Skeletal muscle tissue (tissue), 4 donors: ENCODE results near the gene DNAH17. TPM values are rescaled to one million over a fixed set of nuclear protein-coding genes. Genes with fewer than 3 reads are reported as not detected.

Source experiments
- H3K27ac ChIP-seq: one replicate; pipeline ENCODE4 v1.7.0; 2013; ENCODE audit warnings: mild to moderate bottlenecking, low read depth, low read length, inconsistent platforms
- H3K27me3 ChIP-seq, 3 donors: one replicate each; pipeline ENCODE4 v1.7.0; 2013; ENCODE audit warnings: low read length in 3 of 3; ENCODE audit not compliant: control insufficient read depth in 3 of 3, insufficient read depth in 3 of 3
- H3K36me3 ChIP-seq, 3 donors: one replicate each; pipeline ENCODE4 v1.7.0; 2013; ENCODE audit warnings: low read length in 3 of 3; ENCODE audit not compliant: control insufficient read depth in 3 of 3, insufficient read depth in 3 of 3
- H3K4me1 ChIP-seq, 3 donors: one replicate each; pipeline ENCODE4 v1.7.0; 2013; ENCODE audit warnings: low read length in 3 of 3, mild to moderate bottlenecking in 3 of 3; ENCODE audit not compliant: control insufficient read depth in 3 of 3, insufficient read depth in 3 of 3
- H3K4me3 ChIP-seq, 3 donors: one replicate each; pipeline ENCODE4 v1.7.0; 2013; ENCODE audit warnings: low read length in 3 of 3
- H3K9ac ChIP-seq, 3 donors: one replicate each; pipeline ENCODE4 v1.7.0; 2013; ENCODE audit warnings: low read length in 3 of 3, mild to moderate bottlenecking in 3 of 3, moderate library complexity in 2 of 3, low read depth in 1 of 3
- H3K9me3 ChIP-seq, 3 donors: one replicate each; pipeline ENCODE4 v1.7.0; 2013; ENCODE audit warnings: low read length in 3 of 3; ENCODE audit not compliant: control insufficient read depth in 3 of 3
- total RNA-seq: library from RNA; depleted of rRNA; stranded (reverse); fragments of >200 nt; gene quantifications from one replicate; pipeline ENCODE4 v1.2.3, GENCODE V29; 2014
- donor health status: Osteomylitis.

DNAH17 gene
- total RNA-seq, 1 donor from 2014 or later: under 0.01 TPM

GRCh38 chr17:78616946-78617345 is 39.8 kb upstream of the DNAH17 start:
- H3K27ac ChIP-seq: peak overlapping the region; percentile 66
- no peak overlapping the region for H3K4me3 ChIP-seq
- H3K36me3 ChIP-seq: no peaks in the 10 kb centered on the region
- H3K4me1 ChIP-seq: peaks cover 21 to 29% (median 24%) of the 10 kb centered on the region in 3 donors
- H3K9me3 ChIP-seq: no peaks in the 10 kb centered on the region
- no peak overlapping the region for H3K9ac ChIP-seq
- no peaks in the 10 kb centered on the region for H3K27me3 ChIP-seq

GRCh38 chr17:78615631-78616030 is 38.4 kb upstream of the DNAH17 start:
- Histone ChIP-seq H3K27ac (no peak overlapping the region), H3K9me3 (no peaks in the 10 kb centered on the region), H3K4me1 (peaks cover 23 to 32% (median 24%) of the 10 kb centered on the region in 3 donors)

GRCh38 chr17:78613416-78613815 is 36.2 kb upstream of the DNAH17 start:
- no peak overlapping the region for H3K27ac ChIP-seq
- H3K4me1 ChIP-seq: peaks cover 18 to 29% (median 21%) of the 10 kb centered on the region in 3 donors
- H3K9ac ChIP-seq: no peak overlapping the region
- H3K36me3 ChIP-seq: no peaks in the 10 kb centered on the region
- no peaks in the 10 kb centered on the region for H3K27me3 ChIP-seq
- no peaks in the 10 kb centered on the region for H3K9me3 ChIP-seq
- no peak overlapping the region for H3K4me3 ChIP-seq

More at GRCh38 chr17:78615631-78616030, 38.4 kb upstream of the DNAH17 start:
- Histone ChIP-seq H3K9ac (no peak overlapping the region), H3K27me3 (no peaks in the 10 kb centered on the region), H3K4me3 (no peak overlapping the region), H3K36me3 (no peaks in the 10 kb centered on the region)

- H3K36me3 ChIP-seq: no peaks in the 10 kb centered on the region
- no peaks in the 10 kb centered on the region for H3K9me3 ChIP-seq
- no peaks in the 10 kb centered on the region for H3K27me3 ChIP-seq
- H3K4me3 ChIP-seq: no peak overlapping the region
- peaks cover 0 to 11% (median 3%) of the 10 kb centered on the region in 3 donors for H3K4me1 ChIP-seq
- no peak overlapping the region for H3K9ac ChIP-seq
- no peak overlapping the region for H3K27ac ChIP-seq
These were observed 34.4 kb upstream of the DNAH17 start for GRCh38 chr17:78611607-78612006.

GRCh38 chr17:78610951-78611511 is 33.8 kb upstream of the DNAH17 start:
- peaks cover 0 to 7% (median 2%) of the 10 kb centered on the region in 3 donors for H3K4me1 ChIP-seq
- no peak overlapping the region for H3K4me3 ChIP-seq
- H3K27me3 ChIP-seq: no peaks in the 10 kb centered on the region
- H3K27ac ChIP-seq: no peak overlapping the region
- no peaks in the 10 kb centered on the region for H3K9me3 ChIP-seq
- no peak overlapping the region for H3K9ac ChIP-seq
- no peaks in the 10 kb centered on the region for H3K36me3 ChIP-seq

- no peaks in the 10 kb centered on the region for H3K36me3 ChIP-seq
- H3K9me3 ChIP-seq: no peaks in the 10 kb centered on the region
- H3K9ac ChIP-seq: no peak overlapping the region
- no peaks in the 10 kb centered on the region for H3K27me3 ChIP-seq
- no peak overlapping the region for H3K27ac ChIP-seq
- peaks cover 0 to 7% (median 2%) of the 10 kb centered on the region in 3 donors for H3K4me1 ChIP-seq
- H3K4me3 ChIP-seq: no peak overlapping the region
These were observed 32.0 kb upstream of the DNAH17 start for GRCh38 chr17:78609191-78609641.

GRCh38 chr17:78608804-78609186 is 31.6 kb upstream of the DNAH17 start:
- Histone ChIP-seq H3K36me3 (no peaks in the 10 kb centered on the region), H3K27ac (no peak overlapping the region), H3K4me3 (no peak overlapping the region), H3K27me3 (no peaks in the 10 kb centered on the region), H3K9me3 (no peaks in the 10 kb centered on the region), H3K9ac (no peak overlapping the region), H3K4me1 (peaks cover 0 to 7% (median 2%) of the 10 kb centered on the region in 3 donors)

- H3K27me3 ChIP-seq: peaks cover 0 to 2% (median 0%) of the 10 kb centered on the region in 3 donors
- peaks cover 0 to 7% (median 2%) of the 10 kb centered on the region in 3 donors for H3K4me1 ChIP-seq
- no peak overlapping the region for H3K9ac ChIP-seq
- no peaks in the 10 kb centered on the region for H3K36me3 ChIP-seq
- no peak overlapping the region for H3K27ac ChIP-seq
- no peaks in the 10 kb centered on the region for H3K9me3 ChIP-seq
- H3K4me3 ChIP-seq: no peak overlapping the region
These were observed 31.1 kb upstream of the DNAH17 start for GRCh38 chr17:78608122-78608803.

- Histone ChIP-seq H3K9me3 (no peaks in the 10 kb centered on the region), H3K4me1 (peaks cover 0 to 4% (median 2%) of the 10 kb centered on the region in 3 donors), H3K9ac (no peak overlapping the region), H3K4me3 (no peak overlapping the region), H3K27me3 (peaks cover 0 to 3% (median 0%) of the 10 kb centered on the region in 3 donors), H3K27ac (no peak overlapping the region), H3K36me3 (no peaks in the 10 kb centered on the region)
These were observed 29.8 kb upstream of the DNAH17 start for GRCh38 chr17:78607038-78607437.

- H3K4me1 ChIP-seq: no peaks in the 10 kb centered on the region
These were observed 28.7 kb upstream of the DNAH17 start for GRCh38 chr17:78605886-78606285.

More at GRCh38 chr17:78605886-78606285, 28.7 kb upstream of the DNAH17 start:
- H3K36me3 ChIP-seq: no peaks in the 10 kb centered on the region
- peaks cover 0 to 3% (median 0%) of the 10 kb centered on the region in 3 donors for H3K27me3 ChIP-seq
- H3K9ac ChIP-seq: no peak overlapping the region
- H3K4me3 ChIP-seq: no peak overlapping the region
- no peaks in the 10 kb centered on the region for H3K9me3 ChIP-seq
- H3K27ac ChIP-seq: no peak overlapping the region
